ENCODE data around the gene TBC1D2B.

DNA sequence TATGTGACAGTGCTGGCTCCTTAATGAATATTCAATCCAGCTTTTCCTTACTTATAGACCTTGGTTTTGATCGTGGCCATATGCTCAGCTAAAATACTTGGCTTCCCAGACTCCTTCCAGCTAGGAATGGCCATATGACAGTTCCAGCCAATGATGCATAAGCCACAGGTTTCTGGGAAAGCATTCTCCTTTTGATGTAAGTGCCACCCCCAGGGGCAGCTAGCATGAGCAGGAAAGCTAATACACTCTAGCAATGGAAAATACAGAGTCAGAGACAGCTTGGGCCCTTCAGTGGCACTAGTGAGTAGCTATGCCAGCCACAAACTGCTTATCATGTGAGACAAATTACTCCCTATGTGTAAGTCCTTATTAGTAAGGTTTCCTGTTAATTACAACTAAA lies 26.7 kb downstream of the TBC1D2B start:
- TF ChIP-seq, protein P1, sequence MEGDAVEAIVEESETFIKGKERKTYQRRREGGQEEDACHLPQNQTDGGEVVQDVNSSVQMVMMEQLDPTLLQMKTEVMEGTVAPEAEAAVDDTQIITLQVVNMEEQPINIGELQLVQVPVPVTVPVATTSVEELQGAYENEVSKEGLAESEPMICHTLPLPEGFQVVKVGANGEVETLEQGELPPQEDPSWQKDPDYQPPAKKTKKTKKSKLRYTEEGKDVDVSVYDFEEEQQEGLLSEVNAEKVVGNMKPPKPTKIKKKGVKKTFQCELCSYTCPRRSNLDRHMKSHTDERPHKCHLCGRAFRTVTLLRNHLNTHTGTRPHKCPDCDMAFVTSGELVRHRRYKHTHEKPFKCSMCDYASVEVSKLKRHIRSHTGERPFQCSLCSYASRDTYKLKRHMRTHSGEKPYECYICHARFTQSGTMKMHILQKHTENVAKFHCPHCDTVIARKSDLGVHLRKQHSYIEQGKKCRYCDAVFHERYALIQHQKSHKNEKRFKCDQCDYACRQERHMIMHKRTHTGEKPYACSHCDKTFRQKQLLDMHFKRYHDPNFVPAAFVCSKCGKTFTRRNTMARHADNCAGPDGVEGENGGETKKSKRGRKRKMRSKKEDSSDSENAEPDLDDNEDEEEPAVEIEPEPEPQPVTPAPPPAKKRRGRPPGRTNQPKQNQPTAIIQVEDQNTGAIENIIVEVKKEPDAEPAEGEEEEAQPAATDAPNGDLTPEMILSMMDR (IDR thresholded peaks at IDR 0.05), result no peak
- TF ChIP-seq POLR2A (IDR thresholded peaks at IDR 0.05), result no peak
- no peak for TF ChIP-seq POLR2AphosphoS5 (IDR thresholded peaks at IDR 0.05; ENCODE audit: insufficient read depth in 1 of 2, low read depth in 1 of 2)
